Neuronal stem cell (in vitro differentiated cells): ENCODE measurements around the gene FAM53A.
A peak's percentile ranks its signal among the peaks of the same experiment; 100 is the strongest.

Experiments
- DNase-seq: peaks from one replicate; pipeline ENCODE4 v3.0.0-alpha.2; 2013; ENCODE audit warnings: low spot score
- H2AFZ ChIP-seq: one replicate; pipeline ENCODE4 v1.6.1; 2013; ENCODE audit warnings: mild to moderate bottlenecking, low read length, inconsistent platforms
- H2AK5ac ChIP-seq: 2 replicates; pipeline ENCODE4 v1.6.1; 2013; ENCODE audit warnings: low read depth, mild to moderate bottlenecking, inconsistent platforms, low read length, moderate library complexity, mixed read lengths
- H2BK120ac ChIP-seq: 2 replicates; pipeline ENCODE4 v1.6.1; 2013; ENCODE audit warnings: low read depth, mild to moderate bottlenecking, inconsistent platforms, low read length, moderate library complexity, mixed read lengths
- H2BK12ac ChIP-seq: one replicate; pipeline ENCODE4 v1.6.1; 2013; ENCODE audit warnings: low read length, inconsistent platforms
- H2BK15ac ChIP-seq: 2 replicates; pipeline ENCODE4 v1.6.1; 2013; ENCODE audit warnings: mild to moderate bottlenecking, low read length, inconsistent platforms, mixed read lengths
- H2BK5ac ChIP-seq: one replicate; pipeline ENCODE4 v1.6.1; 2013; ENCODE audit warnings: inconsistent platforms, mild to moderate bottlenecking, low read length, moderate library complexity
- H3K14ac ChIP-seq: one replicate; pipeline ENCODE4 v1.6.1; 2013; ENCODE audit warnings: low read length, inconsistent platforms
- H3K18ac ChIP-seq: 2 replicates; pipeline ENCODE4 v1.6.1; 2013; ENCODE audit warnings: low read length, inconsistent platforms
- H3K23ac ChIP-seq: 2 replicates; pipeline ENCODE4 v1.6.1; 2013; ENCODE audit warnings: low read depth, mild to moderate bottlenecking, mixed read lengths, low read length, inconsistent platforms; ENCODE audit not compliant: poor library complexity
- H3K27ac ChIP-seq: replicated peaks from 3 replicates; pipeline ENCODE4 v1.5.1; 2013; ENCODE audit warnings: low read length, inconsistent platforms
- H3K27me3 ChIP-seq, 3 experiments: 2 replicates each; pipeline ENCODE4 v1.6.1; 2013; ENCODE audit warnings: low read length in 3 of 3, mild to moderate bottlenecking in 2 of 3, inconsistent platforms in 1 of 3, low read depth in 1 of 3, mixed read lengths in 1 of 3, moderate library complexity in 1 of 3; ENCODE audit not compliant: control insufficient read depth in 3 of 3, insufficient read depth in 3 of 3
- H3K36me3 ChIP-seq, 2 donors: replicated peaks in 1 of 2; 2 replicates each; pipeline ENCODE4 v1.6.1; 2013; ENCODE audit warnings: low read length in 2 of 2; ENCODE audit not compliant: control insufficient read depth in 2 of 2, insufficient read depth in 2 of 2
- H3K4ac ChIP-seq: 2 replicates; pipeline ENCODE4 v1.6.1; 2013; ENCODE audit warnings: inconsistent platforms, mild to moderate bottlenecking, low read length, moderate library complexity
- H3K4me1 ChIP-seq, 2 donors: 1 replicate in 1 of 2; 2 replicates in 1 of 2; pipeline ENCODE4 v1.6.1; 2013; ENCODE audit warnings: low read length in 2 of 2, low read depth in 1 of 2; ENCODE audit not compliant: control insufficient read depth in 2 of 2, insufficient read depth in 1 of 2
- H3K4me2 ChIP-seq: one replicate; pipeline ENCODE4 v1.6.1; 2013; ENCODE audit warnings: mild to moderate bottlenecking, low read length, inconsistent platforms; ENCODE audit not compliant: insufficient read depth, poor library complexity, severe bottlenecking
- H3K4me3 ChIP-seq, 2 donors: 2 replicates each; pipeline ENCODE4 v1.5.1; 2013; ENCODE audit warnings: low read length in 2 of 2, mild to moderate bottlenecking in 2 of 2, inconsistent platforms in 1 of 2, moderate library complexity in 1 of 2
- H3K79me1 ChIP-seq: one replicate; pipeline ENCODE4 v1.6.1; 2013; ENCODE audit warnings: low read depth, mild to moderate bottlenecking, inconsistent platforms, low read length, moderate library complexity
- H3K9ac ChIP-seq: one replicate; pipeline ENCODE4 v1.6.1; 2013; ENCODE audit warnings: mild to moderate bottlenecking, low read depth, low read length, inconsistent platforms; ENCODE audit not compliant: poor library complexity
- H3K9me3 ChIP-seq, 2 donors: replicated peaks in 1 of 2; 2 replicates each; pipeline versions ENCODE3 to v1.6.1; 2013; ENCODE audit warnings: low read length in 2 of 2, mild to moderate bottlenecking in 2 of 2, inconsistent platforms in 1 of 2, low read depth in 1 of 2, mixed read lengths in 1 of 2, moderate library complexity in 1 of 2; ENCODE audit not compliant: control insufficient read depth in 2 of 2, insufficient read depth in 1 of 2
- H4K8ac ChIP-seq: one replicate; pipeline ENCODE4 v1.6.1; 2013; ENCODE audit warnings: low read depth, mild to moderate bottlenecking, inconsistent platforms, low read length, moderate library complexity
- H4K91ac ChIP-seq: one replicate; pipeline ENCODE4 v1.6.1; 2013; ENCODE audit warnings: low read length, low read depth, mild to moderate bottlenecking, inconsistent platforms; ENCODE audit not compliant: poor library complexity
- WGBS, 2 donors: extraction: QIAGEN DNeasy Blood & Tissue Kit; methylation state at CpG; one replicate each; pipeline ENCODE4 v1.1.7; 2013; ENCODE audit warnings: missing lambda C conversion rate in 2 of 2, mixed read lengths in 1 of 2; ENCODE audit not compliant: insufficient read length in 2 of 2, insufficient replicate concordance in 1 of 2; ENCODE audit errors: extremely low coverage in 2 of 2; 5-methylcytosine and 5-hydroxymethylcytosine counted together

The FAM53A gene

GRCh38 chr4:1595789-1596325 lies 88.3 kb downstream of the FAM53A start:
- peaks cover 0 to 6% of the 10 kb centered on the region in 2 donors for H3K4me1 ChIP-seq
- no peak overlapping the region for H3K4me2 ChIP-seq
- no peak overlapping the region for H3K9ac ChIP-seq
- H2AFZ ChIP-seq = no peak overlapping the region
- H3K23ac ChIP-seq = no peak overlapping the region
- no CpG with 5 or more reads among the region's 10 CpGs for WGBS, 2 donors
- H3K18ac ChIP-seq = no peak overlapping the region
- peaks cover 0 to 6% (median 0%) of the 10 kb centered on the region in 3 experiments for H3K27me3 ChIP-seq
- H3K14ac ChIP-seq = no peak overlapping the region
- H2BK5ac ChIP-seq = no peak overlapping the region
- no peak overlapping the region for H4K91ac ChIP-seq
- H2BK12ac ChIP-seq = no peak overlapping the region
- no peak overlapping the region for H2BK15ac ChIP-seq
- H4K8ac ChIP-seq = no peak overlapping the region
- peaks cover 0 to 2% of the 10 kb centered on the region in 2 donors for H3K9me3 ChIP-seq
- H3K4ac ChIP-seq = no peak overlapping the region
- H3K79me1 ChIP-seq = no peaks in the 10 kb centered on the region
- no peaks in the 10 kb centered on the region for H3K36me3 ChIP-seq
- peak overlapping the region in 1 of 2 donors; percentile 42 for H3K4me3 ChIP-seq
- no peak for DNase-seq
- no peak overlapping the region for H2AK5ac ChIP-seq
- no peak overlapping the region for H3K27ac ChIP-seq
- no peak overlapping the region for H2BK120ac ChIP-seq

- Histone ChIP-seq H3K23ac (peak overlapping the region; percentile 65), H3K9me3 (peaks cover 4 to 6% of the 10 kb centered on the region in 2 donors), H2BK15ac (no peak overlapping the region), H3K4me1 (peaks cover 0 to 6% of the 10 kb centered on the region in 2 donors), H3K4ac (no peak overlapping the region), H3K14ac (peak overlapping the region; percentile 11), H2BK120ac (peak overlapping the region; percentile 87), H3K27ac (no peak overlapping the region), H2AFZ (no peak overlapping the region), H3K9ac (no peak overlapping the region), H3K36me3 (no peaks in the 10 kb centered on the region), H4K8ac (no peak overlapping the region), H3K79me1 (no peaks in the 10 kb centered on the region), H2AK5ac (peak overlapping the region; percentile 90), H4K91ac (no peak overlapping the region), H3K27me3 (peaks cover 0 to 2% (median 0%) of the 10 kb centered on the region in 3 experiments), H2BK5ac (no peak overlapping the region), H3K18ac (peak overlapping the region; percentile 87), H2BK12ac (no peak overlapping the region), H3K4me3 (no peak overlapping the region), H3K4me2 (no peak overlapping the region)
- DNase-seq = no peak
- WGBS, 2 donors = no CpG with 5 or more reads among the region's 24 CpGs
These were observed 89.0 kb downstream of the FAM53A start for GRCh38 chr4:1594871-1595788.

GRCh38 chr4:1593881-1594345 lies 90.2 kb downstream of the FAM53A start:
- no peak overlapping the region for H4K91ac ChIP-seq
- no peaks in the 10 kb centered on the region for H3K36me3 ChIP-seq
- H3K4me2 ChIP-seq = no peak overlapping the region
- H3K79me1 ChIP-seq = no peaks in the 10 kb centered on the region
- H3K4ac ChIP-seq = no peak overlapping the region
- H3K9me3 ChIP-seq = peaks cover 4 to 6% of the 10 kb centered on the region in 2 donors
- no peak overlapping the region for H3K27ac ChIP-seq
- H2BK5ac ChIP-seq = no peak overlapping the region
- no peak overlapping the region for H3K14ac ChIP-seq
- H2BK15ac ChIP-seq = no peak overlapping the region
- no peak overlapping the region for H2BK12ac ChIP-seq
- no peak overlapping the region for H3K9ac ChIP-seq
- no peak overlapping the region for H2BK120ac ChIP-seq
- H2AFZ ChIP-seq = no peak overlapping the region
- H3K4me1 ChIP-seq = no peaks in the 10 kb centered on the region
- peak overlapping the region; percentile 73 for H3K23ac ChIP-seq
- WGBS, 2 donors = no CpG with 5 or more reads among the region's 23 CpGs
- no peak for DNase-seq
- no peak overlapping the region for H3K4me3 ChIP-seq
- H4K8ac ChIP-seq = no peak overlapping the region
- H3K27me3 ChIP-seq = peaks cover 0 to 2% (median 0%) of the 10 kb centered on the region in 3 experiments
- peak overlapping the region; percentile 64 for H3K18ac ChIP-seq
- H2AK5ac ChIP-seq = peak overlapping the region; percentile 63

GRCh38 chr4:1593458-1593857 lies 90.7 kb downstream of the FAM53A start:
- Histone ChIP-seq H2AK5ac (no peak overlapping the region), H3K9me3 (peaks cover 4 to 6% of the 10 kb centered on the region in 2 donors), H3K4ac (no peak overlapping the region), H4K8ac (no peak overlapping the region), H3K27me3 (peaks cover 0 to 1% (median 0%) of the 10 kb centered on the region in 3 experiments), H3K23ac (no peak overlapping the region), H3K36me3 (no peaks in the 10 kb centered on the region), H3K14ac (no peak overlapping the region), H2BK5ac (no peak overlapping the region), H2BK15ac (no peak overlapping the region), H3K4me3 (no peak overlapping the region), H2BK12ac (no peak overlapping the region), H3K9ac (no peak overlapping the region), H4K91ac (no peak overlapping the region), H2AFZ (no peak overlapping the region), H3K18ac (no peak overlapping the region), H2BK120ac (no peak overlapping the region), H3K27ac (no peak overlapping the region), H3K79me1 (no peaks in the 10 kb centered on the region), H3K4me2 (no peak overlapping the region), H3K4me1 (no peaks in the 10 kb centered on the region)
- no peak for DNase-seq
- no CpG with 5 or more reads among the region's 19 CpGs for WGBS, 2 donors
